HFFc6 (cell line): Measurements from ENCODE around the gene AK9. TPM values are rescaled to one million over a fixed set of nuclear protein-coding genes. Genes with fewer than 3 reads are reported as not detected.

Experiments
- DNase-seq: peaks from one replicate; pipeline ENCODE4 v3.0.0-alpha.2; 2018
- H3K27ac Mint-ChIP-seq: 2 replicates; pipeline ENCODE4 v1.8.0; 2020; ENCODE audit warnings: mild to moderate bottlenecking, mixed read lengths
- H3K27me3 Mint-ChIP-seq: 2 replicates; pipeline ENCODE4 v1.8.0; 2021; ENCODE audit warnings: mild to moderate bottlenecking, moderate library complexity, mixed read lengths; ENCODE audit not compliant: insufficient read depth
- H3K36me3 Mint-ChIP-seq: 2 replicates; pipeline ENCODE4 v1.8.0; 2021; ENCODE audit warnings: low read depth, mixed read lengths
- H3K4me1 Mint-ChIP-seq: 2 replicates; pipeline ENCODE4 v1.8.0; 2020; ENCODE audit warnings: low read depth, mixed read lengths
- H3K4me3 Mint-ChIP-seq: 2 replicates; pipeline ENCODE4 v1.8.0; 2020; ENCODE audit warnings: mild to moderate bottlenecking, moderate library complexity, mixed read lengths
- H3K9me3 Mint-ChIP-seq: 2 replicates; pipeline ENCODE4 v1.8.0; 2020; ENCODE audit warnings: mild to moderate bottlenecking, mixed read lengths
- CTCF ChIP-seq: fragments of 200-600 bp; sonication (generic); IDR thresholded peaks from 2 replicates; pipeline ENCODE4 v1.5.0; 2021; ENCODE audit warnings: antibody characterized with exemption, mild to moderate bottlenecking
- total RNA-seq, 6 experiments: library from RNA; stranded (reverse); fragmentation: NEBNext Ultra II Directional; extraction: Animal tissue kit (Norgen Biotek cat#: 25700); gene quantifications; 2 replicates in 1 of 6; 3 replicates in 5 of 6; pipeline ENCODE4 v1.2.3, GENCODE V29; 2021

Gene AK9
- total RNA-seq, 6 experiments from 2014 or later = 1.2 to 2.0 (median 1.5) TPM

- peak; percentile 63 for TF ChIP-seq CTCF
- Mint-ChIP-seq H3K27me3 (peaks cover 7% of the 10 kb centered on the region), H3K4me1 (peaks cover 45% of the 10 kb centered on the region), H3K27ac (peak within 1 kb of the TSS; percentile 94), H3K36me3 (peaks cover 4% of the 10 kb centered on the region; the same call in 1 of the 2 replicates), H3K4me3 (peak within 1 kb of the TSS; percentile 99), H3K9me3 (no peaks in the 10 kb centered on the region)
- peak; percentile 65 for DNase-seq
Observed at GRCh38 chr6:109455437-109456110, 235.4 kb downstream of the AK9 start, which contains the start of gene MICAL1. Gene MICAL1 (minus strand): TSS chr6:109455772. CDS start chr6:109454196, 1,576 bp downstream.

- Mint-ChIP-seq H3K36me3 (peaks cover 4% of the 10 kb centered on the region; the same call in 1 of the 2 replicates), H3K9me3 (no peaks in the 10 kb centered on the region), H3K27me3 (peaks cover 6% of the 10 kb centered on the region), H3K27ac (peak overlapping the region; percentile 94), H3K4me1 (peaks cover 45% of the 10 kb centered on the region), H3K4me3 (peak overlapping the region; percentile 99)
- no peak for TF ChIP-seq CTCF
- no peak for DNase-seq
Observed at GRCh38 chr6:109454496-109455436, 236.2 kb downstream of the AK9 start.

GRCh38 chr6:109453594-109454495, 237.2 kb downstream of the AK9 start:
- H3K36me3 Mint-ChIP-seq = peaks cover 4% of the 10 kb centered on the region; the same call in 1 of the 2 replicates
- peaks cover 37% of the 10 kb centered on the region for H3K4me1 Mint-ChIP-seq
- peak overlapping the region; percentile 99 for H3K4me3 Mint-ChIP-seq
- 0 out of 2 replicates have a peak, but pooled peaks have one; percentile 8 for TF ChIP-seq CTCF
- peak overlapping the region; percentile 75 for H3K27ac Mint-ChIP-seq
- H3K9me3 Mint-ChIP-seq = no peaks in the 10 kb centered on the region
- H3K27me3 Mint-ChIP-seq = peaks cover 6% of the 10 kb centered on the region
- DNase-seq = no peak

GRCh38 chr6:109453156-109453555, 237.8 kb downstream of the AK9 start:
- no peak for TF ChIP-seq CTCF
- H3K4me3 Mint-ChIP-seq = no peak overlapping the region
- DNase-seq = no peak
- no peak overlapping the region for H3K27ac Mint-ChIP-seq
- H3K4me1 Mint-ChIP-seq = peaks cover 30% of the 10 kb centered on the region
- peaks cover 4% of the 10 kb centered on the region; the same call in 1 of the 2 replicates for H3K36me3 Mint-ChIP-seq
- no peaks in the 10 kb centered on the region for H3K9me3 Mint-ChIP-seq
- peaks cover 6% of the 10 kb centered on the region for H3K27me3 Mint-ChIP-seq

GRCh38 chr6:109452181-109452580, 238.8 kb downstream of the AK9 start:
- Mint-ChIP-seq H3K9me3 (no peaks in the 10 kb centered on the region), H3K36me3 (peaks cover 4% of the 10 kb centered on the region; the same call in 1 of the 2 replicates), H3K27me3 (peaks cover 4% of the 10 kb centered on the region), H3K27ac (no peak overlapping the region), H3K4me1 (peaks cover 20% of the 10 kb centered on the region), H3K4me3 (no peak overlapping the region)
- no peak for DNase-seq
- no peak for TF ChIP-seq CTCF
